ENCODE data around the gene MEGF6.

The MEGF6 gene

DNA sequence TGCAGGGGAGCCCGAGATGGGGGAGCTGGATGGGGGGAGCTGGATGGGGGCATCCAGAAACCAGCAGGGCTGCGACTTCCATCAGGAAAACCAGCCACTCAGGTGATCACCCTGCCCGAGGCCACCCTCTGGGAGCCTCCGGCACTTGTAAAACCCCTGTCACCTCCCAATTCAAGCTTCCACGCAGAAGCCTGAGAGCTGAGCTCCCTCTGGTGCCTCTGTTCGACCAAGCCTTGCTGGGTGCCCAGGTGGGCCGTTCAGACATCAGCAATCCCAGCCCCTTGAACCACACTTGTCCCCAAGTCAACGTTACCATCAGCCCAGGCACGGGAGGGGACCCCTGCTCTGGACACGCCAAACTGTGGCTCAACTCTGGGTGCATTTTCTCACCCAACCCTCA lies 59.6 kb downstream of the MEGF6 start:
- no peak for TF ChIP-seq CTCF (IDR thresholded peaks at IDR 0.05; ENCODE audit: low read depth, low read length)

DNA sequence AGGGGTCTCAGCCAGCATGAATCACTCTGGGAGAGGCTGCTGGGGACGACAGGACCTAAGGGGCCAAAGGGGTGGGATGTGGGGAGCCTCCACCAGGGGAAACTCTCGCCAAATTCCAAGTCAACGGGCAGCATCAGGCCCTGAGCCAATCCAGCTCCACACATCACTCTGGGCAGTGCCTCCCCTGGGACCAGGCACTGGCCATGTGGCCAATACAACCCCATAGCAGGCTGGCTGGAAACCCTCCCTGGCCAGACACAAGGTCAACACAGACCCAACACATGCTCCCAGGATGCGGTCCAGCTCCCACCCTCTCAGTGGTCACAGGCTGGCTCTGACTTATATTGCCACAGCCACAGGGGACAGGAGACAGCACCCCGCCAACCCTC lies 60.0 kb downstream of the MEGF6 start:
- no peak for DNase-seq (ENCODE audit: extremely low read depth, low read depth)
- TF ChIP-seq CTCF (IDR thresholded peaks at IDR 0.05; ENCODE audit: low read depth, low read length), result no peak

More for the DNA sequence above, 59.6 kb downstream of the MEGF6 start:
- DNase-seq (ENCODE audit: extremely low read depth, low read depth), result no peak

- TF ChIP-seq CTCF (IDR thresholded peaks at IDR 0.05; ENCODE audit: low read depth, low read length), result no peak
- no peak for DNase-seq (ENCODE audit: extremely low read depth, low read depth)
Measured at GRCh38 chr1:3550511-3551289, 60.6 kb downstream of the MEGF6 start.

DNA sequence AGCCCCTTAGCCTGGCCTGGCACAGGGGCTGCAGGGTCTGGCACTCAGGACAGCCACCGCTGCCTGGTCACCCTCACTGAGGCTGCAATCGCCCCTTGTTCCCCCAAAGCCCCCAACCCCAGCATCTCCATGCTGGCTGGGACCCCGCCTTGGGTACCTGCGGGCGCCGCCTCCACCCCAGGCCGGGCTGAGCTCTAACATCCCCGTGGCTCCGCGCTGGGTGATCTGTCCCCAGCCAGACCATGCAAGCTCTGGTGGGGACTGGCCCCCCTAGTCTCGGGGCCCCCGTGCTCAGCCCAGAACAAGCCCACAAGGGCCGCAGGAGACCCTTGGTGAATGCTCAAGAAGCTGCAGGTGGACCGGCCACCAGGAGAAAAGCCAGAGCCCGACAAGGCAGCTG lies 62.4 kb downstream of the MEGF6 start:
- DNase-seq (ENCODE audit: extremely low read depth, low read depth), result no peak
- TF ChIP-seq CTCF (IDR thresholded peaks at IDR 0.05; ENCODE audit: low read depth, low read length), result no peak

DNA sequence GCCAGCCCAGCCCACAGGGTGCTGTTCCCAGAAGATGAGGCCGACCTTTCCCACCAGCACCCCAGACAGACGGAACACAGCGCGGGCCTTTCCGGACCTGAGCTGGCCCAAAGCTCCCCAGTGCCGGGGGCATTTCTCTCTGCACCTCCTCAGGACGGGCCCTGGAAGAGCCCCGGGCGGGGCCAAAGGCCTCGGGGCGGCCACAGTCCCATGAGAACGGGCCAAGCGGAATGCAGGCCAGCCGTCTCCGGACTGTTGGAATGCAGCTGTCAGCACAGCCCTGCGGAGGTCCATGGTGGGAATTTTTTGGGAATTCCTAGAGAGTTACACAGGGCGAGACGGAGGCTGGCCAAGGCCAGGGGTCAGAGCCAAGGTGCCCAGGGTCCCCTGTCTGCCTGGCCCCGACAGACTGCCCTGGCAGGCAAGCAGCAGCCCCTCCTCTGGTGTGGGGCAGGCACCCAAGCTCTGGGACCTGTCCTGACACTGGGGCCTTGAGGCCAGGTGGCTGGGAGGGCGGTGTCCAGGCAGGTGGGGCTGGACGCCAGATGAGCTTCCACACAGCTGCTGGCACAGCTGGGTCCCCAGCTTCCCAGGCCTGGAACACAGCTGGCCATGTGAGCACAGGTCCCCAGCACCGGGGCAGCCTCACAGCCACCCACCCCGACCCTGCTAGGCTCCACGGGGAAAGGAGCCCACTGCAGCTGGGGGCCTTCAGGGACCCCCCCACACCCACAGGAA lies 63.0 kb downstream of the MEGF6 start:
- no peak for DNase-seq (ENCODE audit: extremely low read depth, low read depth)
- TF ChIP-seq CTCF (IDR thresholded peaks at IDR 0.05; ENCODE audit: low read depth, low read length), result no peak

DNA sequence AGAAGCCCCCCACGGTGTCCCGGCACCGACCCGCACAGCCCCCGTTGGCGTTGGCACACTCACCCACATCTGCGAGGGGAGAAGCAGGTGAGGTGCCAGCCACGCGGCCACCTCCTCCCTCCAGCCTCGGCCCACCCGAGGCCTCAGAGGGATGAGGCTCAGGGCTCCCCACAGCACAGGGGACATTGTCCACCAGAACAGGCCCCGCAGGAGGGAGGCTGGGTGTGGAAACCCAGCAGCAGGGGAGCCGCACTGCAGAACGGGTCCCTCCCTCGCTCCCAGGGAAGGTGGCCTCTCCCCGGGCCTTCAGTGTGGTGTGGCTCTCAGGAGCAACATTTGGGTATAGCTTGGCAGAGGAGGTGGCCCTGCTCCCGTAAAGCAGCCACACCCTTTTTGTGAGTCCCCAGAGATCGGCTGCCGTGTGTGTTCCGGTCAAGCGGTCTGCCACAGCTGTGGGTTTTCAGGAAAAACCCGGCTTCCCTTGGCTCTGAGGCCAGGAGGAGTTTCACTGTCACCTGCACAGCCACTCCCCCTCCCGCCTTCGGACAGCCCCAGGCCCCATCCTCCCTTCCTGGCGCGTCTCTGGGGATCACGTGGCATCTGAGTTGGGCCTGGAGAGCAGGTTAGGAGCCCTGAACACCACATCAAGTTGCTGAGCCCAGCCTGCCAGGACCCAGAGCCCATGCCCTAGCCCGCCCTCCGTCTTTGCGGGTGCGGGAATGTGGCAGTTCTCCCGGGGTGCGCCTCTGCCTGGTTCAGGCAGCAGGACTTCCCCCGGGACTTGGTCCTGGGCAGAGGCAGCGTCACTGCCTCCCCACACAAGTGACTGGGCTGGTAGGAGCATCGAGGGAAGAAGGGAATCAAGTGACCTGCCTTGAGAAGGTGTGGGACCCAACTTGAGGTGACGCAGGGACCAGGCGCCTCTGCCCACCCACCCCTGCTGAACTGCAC lies 64.0 kb downstream of the MEGF6 start:
- no peak for DNase-seq (ENCODE audit: extremely low read depth, low read depth)

More for the DNA sequence above, 64.0 kb downstream of the MEGF6 start:
- no peak for TF ChIP-seq CTCF (IDR thresholded peaks at IDR 0.05; ENCODE audit: low read depth, low read length)
